NCI-H345 treated with DMSO at 0.1 percent for 48 hours (cell line): ENCODE data around the gene ATP8B1.
"Not testable (repeated sequence)": the region's sequence is repeated elsewhere in the genome, so short reads cannot be mapped to it uniquely, and the experiment has no call there.

Experiments
- DNase-seq: peaks from one replicate; lab custom pipeline; 2025; ENCODE audit not compliant: unreplicated experiment; lab: John Stamatoyannopoulos, UW

ATP8B1 gene

GRCh38 chr18:57803103-57803969 lies at the start of gene ATP8B1:
ATP8B1 (minus strand) TSS chr18:57803315; CDS start chr18:57731807, 71,508 bp downstream.
- peak; percentile 32 for DNase-seq

- no peak for DNase-seq
These were observed 46.9 kb upstream of the ATP8B1 start for GRCh38 chr18:57850063-57850462.

- not testable (repeated sequence) for DNase-seq
These were observed 45.3 kb upstream of the ATP8B1 start for GRCh38 chr18:57848374-57848773.

GRCh38 chr18:57847431-57847830 lies 44.3 kb upstream of the ATP8B1 start:
- not testable (repeated sequence) for DNase-seq

GRCh38 chr18:57846258-57846657 lies 43.1 kb upstream of the ATP8B1 start:
- DNase-seq = no peak

GRCh38 chr18:57845605-57846074 lies 42.5 kb upstream of the ATP8B1 start:
- DNase-seq = no peak

GRCh38 chr18:57844319-57844718 lies 41.2 kb upstream of the ATP8B1 start:
- DNase-seq = no peak

- no peak for DNase-seq
These were observed 40.3 kb upstream of the ATP8B1 start for GRCh38 chr18:57843386-57843785.

GRCh38 chr18:57841568-57841967 lies 38.5 kb upstream of the ATP8B1 start:
- DNase-seq = no peak

- no peak for DNase-seq
These were observed 36.8 kb upstream of the ATP8B1 start for GRCh38 chr18:57839942-57840381.

GRCh38 chr18:57837917-57838548 lies 34.9 kb upstream of the ATP8B1 start:
- DNase-seq = no peak

- no peak for DNase-seq
These were observed 33.4 kb upstream of the ATP8B1 start for GRCh38 chr18:57836557-57836956.

- no peak for DNase-seq
These were observed 32.8 kb upstream of the ATP8B1 start for GRCh38 chr18:57835904-57836303.

GRCh38 chr18:57834616-57835015 lies 31.5 kb upstream of the ATP8B1 start:
- DNase-seq = no peak

GRCh38 chr18:57833441-57834101 lies 30.5 kb upstream of the ATP8B1 start:
- no peak for DNase-seq

GRCh38 chr18:57832730-57833129 lies 29.6 kb upstream of the ATP8B1 start:
- no peak for DNase-seq

- DNase-seq = no peak
These were observed 28.7 kb upstream of the ATP8B1 start for GRCh38 chr18:57831597-57832377.

- DNase-seq = no peak
These were observed 24.5 kb upstream of the ATP8B1 start for GRCh38 chr18:57827646-57828045.

- no peak for DNase-seq
These were observed 23.1 kb upstream of the ATP8B1 start for GRCh38 chr18:57826252-57826651.

GRCh38 chr18:57820583-57820982 lies 17.5 kb upstream of the ATP8B1 start:
- not testable (repeated sequence) for DNase-seq
